DND-41 (cell line): ENCODE results near the gene CR2.
A peak's percentile ranks its signal among the peaks of the same experiment; 100 is the strongest.

Experiments used
- ATAC-seq: fragments of 200-7000 bp; cut with Tn5 transposase; 3 replicates; pipeline ENCODE4 v1.9.1; 2021; ENCODE audit warnings: low read depth; ENCODE audit not compliant: insufficient read depth
- DNase-seq: peaks from one replicate; pipeline ENCODE4 v3.0.0-alpha.2; 2020
- H2AFZ ChIP-seq: 2 replicates; pipeline ENCODE4 v1.6.0; 2012; ENCODE audit warnings: low read depth, low read length
- H3K27ac ChIP-seq: 2 replicates; pipeline ENCODE4 v1.5.1; 2012; ENCODE audit warnings: low read length, inconsistent platforms
- H3K27me3 ChIP-seq: fragments of 200-600 bp; sonication (generic); 2 replicates; pipeline ENCODE4 v1.6.0; 2012; ENCODE audit warnings: low read length, mild to moderate bottlenecking, inconsistent platforms; ENCODE audit not compliant: insufficient read depth, poor library complexity
- H3K36me3 ChIP-seq: 2 replicates; pipeline ENCODE4 v1.5.1; 2012; ENCODE audit warnings: low read length, inconsistent platforms; ENCODE audit not compliant: insufficient read depth
- H3K4me1 ChIP-seq: 2 replicates; pipeline ENCODE4 v1.5.1; 2012; ENCODE audit warnings: mild to moderate bottlenecking, low read length; ENCODE audit not compliant: insufficient read depth
- H3K4me2 ChIP-seq: 2 replicates; pipeline ENCODE4 v1.6.0; 2012; ENCODE audit warnings: mild to moderate bottlenecking, moderate library complexity, low read length, inconsistent platforms; ENCODE audit not compliant: insufficient read depth
- H3K4me3 ChIP-seq, 2 experiments: fragments of 200-600 bp in 1 of 2; shearing (Covaris generic) in 1 of 2; 2 replicates each; pipeline ENCODE4 v1.5.1; 2012 to 2016; ENCODE audit warnings: inconsistent platforms in 2 of 2, low read length in 2 of 2, mild to moderate bottlenecking in 2 of 2, low read depth in 1 of 2, moderate library complexity in 1 of 2
- H3K79me2 ChIP-seq: 2 replicates; pipeline ENCODE4 v1.6.0; 2012; ENCODE audit warnings: low read length, inconsistent platforms; ENCODE audit not compliant: insufficient read depth
- H3K9ac ChIP-seq: 2 replicates; pipeline ENCODE4 v1.6.0; 2012; ENCODE audit warnings: low read depth, mild to moderate bottlenecking, inconsistent platforms, low read length, moderate library complexity
- H3K9me3 ChIP-seq: 2 replicates; pipeline ENCODE4 v1.5.1; 2012; ENCODE audit warnings: low read length, moderate library complexity, mild to moderate bottlenecking, inconsistent platforms; ENCODE audit not compliant: insufficient read depth, severe bottlenecking
- H4K20me1 ChIP-seq: 2 replicates; pipeline ENCODE4 v1.6.0; 2012; ENCODE audit warnings: low read length; ENCODE audit not compliant: insufficient read depth
- EZH2 ChIP-seq: IDR thresholded peaks from 3 replicates; pipeline ENCODE4 v1.6.1; 2012; ENCODE audit warnings: borderline replicate concordance, low read depth, mild to moderate bottlenecking, moderate library complexity, low read length, inconsistent platforms; ENCODE audit not compliant: severe bottlenecking
- TF ChIP-seq, protein P1 (sequence below): IDR thresholded peaks from 2 replicates; pipeline ENCODE4 v1.5.1; 2012; ENCODE audit warnings: borderline replicate concordance, low read length, moderate library complexity, mild to moderate bottlenecking; ENCODE audit not compliant: poor library complexity, severe bottlenecking; ENCODE audit errors: extremely low read depth

The CR2 gene

DNA sequence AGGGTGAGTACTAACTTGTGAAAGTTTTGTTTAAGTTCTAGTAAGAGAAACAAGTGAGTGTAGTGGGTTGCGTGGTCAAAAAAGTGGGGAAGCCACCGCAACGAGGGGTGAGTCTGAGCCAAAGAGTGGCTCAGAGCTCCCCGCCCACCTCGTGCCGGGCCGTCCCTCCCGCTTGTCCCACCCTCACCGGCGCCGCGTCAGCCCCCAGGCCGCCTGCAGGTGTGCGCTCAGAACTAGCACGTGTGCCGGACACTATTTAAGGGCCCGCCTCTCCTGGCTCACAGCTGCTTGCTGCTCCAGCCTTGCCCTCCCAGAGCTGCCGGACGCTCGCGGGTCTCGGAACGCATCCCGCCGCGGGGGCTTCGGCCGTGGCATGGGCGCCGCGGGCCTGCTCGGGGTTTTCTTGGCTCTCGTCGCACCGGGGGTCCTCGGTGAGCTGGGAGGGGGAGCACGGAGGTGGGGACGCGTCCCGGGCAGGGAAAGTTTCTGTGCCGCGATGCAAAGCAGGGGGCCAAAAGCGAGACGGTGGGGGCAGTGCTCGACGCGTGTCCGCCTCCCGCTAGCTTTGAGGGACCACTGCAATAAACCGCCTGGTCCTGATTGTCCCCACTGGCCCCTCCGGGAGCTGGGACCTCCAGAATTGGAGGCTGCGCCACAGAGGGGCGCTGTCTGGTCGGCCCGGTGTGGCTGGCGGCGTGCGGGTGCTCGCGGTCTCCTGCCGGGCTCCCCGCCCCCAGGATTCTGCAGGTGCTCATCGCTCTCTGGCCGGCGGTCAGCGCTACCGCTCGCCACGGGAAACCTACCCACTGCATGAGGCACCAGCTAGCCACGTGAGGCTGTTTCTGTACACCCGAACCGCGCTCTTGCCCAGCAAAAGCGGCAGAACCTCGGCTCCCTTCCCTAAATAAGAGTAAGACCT lies at the start of gene CR2:
Gene CR2, plus strand, starts transcription at position 283 of the 919 bp plus-strand sequence. Its CDS starts 91 bp downstream, at position 374.
- Histone ChIP-seq H3K4me2 (peak within 1 kb of the TSS; percentile 76), H3K4me3 (peak within 1 kb of the TSS in 1 of 2 experiments; percentile 57; a peak in 3 of 4 replicates), H4K20me1 (no peaks in the 10 kb centered on the region), H3K27me3 (peaks cover 27% of the 10 kb centered on the region), H2AFZ (peak within 1 kb of the TSS; percentile 72), H3K9me3 (no peaks in the 10 kb centered on the region), H3K9ac (peak within 1 kb of the TSS; percentile 53), H3K27ac (peak within 1 kb of the TSS; percentile 55), H3K36me3 (no peaks in the 10 kb centered on the region), H3K79me2 (no peaks in the 10 kb centered on the region), H3K4me1 (peaks cover 54% of the 10 kb centered on the region)
- ATAC-seq = peak; percentile 60
- TF ChIP-seq, protein P1, sequence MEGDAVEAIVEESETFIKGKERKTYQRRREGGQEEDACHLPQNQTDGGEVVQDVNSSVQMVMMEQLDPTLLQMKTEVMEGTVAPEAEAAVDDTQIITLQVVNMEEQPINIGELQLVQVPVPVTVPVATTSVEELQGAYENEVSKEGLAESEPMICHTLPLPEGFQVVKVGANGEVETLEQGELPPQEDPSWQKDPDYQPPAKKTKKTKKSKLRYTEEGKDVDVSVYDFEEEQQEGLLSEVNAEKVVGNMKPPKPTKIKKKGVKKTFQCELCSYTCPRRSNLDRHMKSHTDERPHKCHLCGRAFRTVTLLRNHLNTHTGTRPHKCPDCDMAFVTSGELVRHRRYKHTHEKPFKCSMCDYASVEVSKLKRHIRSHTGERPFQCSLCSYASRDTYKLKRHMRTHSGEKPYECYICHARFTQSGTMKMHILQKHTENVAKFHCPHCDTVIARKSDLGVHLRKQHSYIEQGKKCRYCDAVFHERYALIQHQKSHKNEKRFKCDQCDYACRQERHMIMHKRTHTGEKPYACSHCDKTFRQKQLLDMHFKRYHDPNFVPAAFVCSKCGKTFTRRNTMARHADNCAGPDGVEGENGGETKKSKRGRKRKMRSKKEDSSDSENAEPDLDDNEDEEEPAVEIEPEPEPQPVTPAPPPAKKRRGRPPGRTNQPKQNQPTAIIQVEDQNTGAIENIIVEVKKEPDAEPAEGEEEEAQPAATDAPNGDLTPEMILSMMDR = peak; percentile 62
- TF ChIP-seq EZH2 = peak; percentile 97
- peak; percentile 66 for DNase-seq

DNA sequence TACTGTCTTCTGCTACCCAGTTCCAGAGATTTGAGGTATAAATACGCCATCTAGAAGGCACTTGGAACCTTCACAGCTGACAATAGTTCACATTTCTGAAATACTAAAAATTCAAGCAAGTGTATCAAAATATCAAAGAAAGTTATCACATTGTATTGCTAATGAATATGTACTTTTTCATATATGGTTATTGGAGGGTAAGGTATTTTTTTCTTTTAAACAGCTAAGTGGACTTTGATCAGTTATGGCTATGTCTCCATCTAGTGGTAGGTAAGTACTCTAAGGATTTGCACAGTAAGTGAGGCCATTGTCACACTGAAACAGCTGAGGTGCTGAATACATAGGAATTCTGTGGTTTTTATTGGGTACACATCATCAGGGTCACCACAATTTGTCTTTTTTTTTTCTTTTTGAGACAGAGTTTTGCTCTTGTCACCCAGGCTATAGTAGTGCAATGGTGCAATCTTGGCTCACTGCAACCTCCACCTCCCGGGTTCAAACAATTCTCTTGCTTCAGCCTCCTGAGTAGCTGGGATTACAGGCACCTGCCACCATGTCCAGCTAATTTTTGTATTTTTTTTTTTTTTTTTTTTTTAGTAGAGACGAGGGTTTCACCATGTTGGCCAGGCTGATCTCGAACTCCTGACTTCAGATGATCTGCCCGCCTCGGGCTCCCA lies 49.1 kb upstream of the CR2 start:
- H3K79me2 ChIP-seq = no peaks in the 10 kb centered on the region
- no peaks in the 10 kb centered on the region for H3K36me3 ChIP-seq
- H3K27me3 ChIP-seq = no peaks in the 10 kb centered on the region
- DNase-seq = no peak
- no peaks in the 10 kb centered on the region for H3K9me3 ChIP-seq
- no peak overlapping the region for H3K4me2 ChIP-seq
- no peak overlapping the region for H3K27ac ChIP-seq
- H4K20me1 ChIP-seq = no peaks in the 10 kb centered on the region
- H3K4me3 ChIP-seq = no peak overlapping the region
- no peak for TF ChIP-seq EZH2
- TF ChIP-seq, protein P1 = peak; percentile 90
- H3K4me1 ChIP-seq = no peaks in the 10 kb centered on the region
- H3K9ac ChIP-seq = no peak overlapping the region
- peak; percentile 95 for ATAC-seq
- H2AFZ ChIP-seq = no peak overlapping the region

DNA sequence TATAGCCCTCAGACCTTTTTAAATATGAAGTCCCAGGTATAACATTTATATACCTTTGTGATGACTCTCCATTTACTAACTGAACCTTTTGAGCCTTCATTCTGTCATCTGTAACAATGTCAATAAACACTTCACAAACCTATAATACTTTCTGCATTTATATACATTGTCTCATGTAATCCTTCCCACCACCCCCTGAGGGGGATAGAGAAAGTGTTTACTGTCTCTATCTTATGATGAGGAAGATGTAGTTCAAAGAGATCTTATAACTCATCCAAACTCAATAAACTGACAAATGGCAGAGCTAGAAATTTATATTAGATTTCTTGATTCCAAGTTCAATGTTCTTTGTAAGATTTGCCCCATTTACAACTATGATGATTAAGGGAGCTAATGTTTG lies 48.3 kb upstream of the CR2 start:
- Histone ChIP-seq H3K79me2 (no peaks in the 10 kb centered on the region), H3K9ac (no peak overlapping the region), H3K27me3 (no peaks in the 10 kb centered on the region), H3K27ac (no peak overlapping the region), H4K20me1 (no peaks in the 10 kb centered on the region), H3K4me3 (no peak overlapping the region), H3K4me1 (no peaks in the 10 kb centered on the region), H2AFZ (no peak overlapping the region), H3K36me3 (no peaks in the 10 kb centered on the region), H3K4me2 (no peak overlapping the region), H3K9me3 (no peaks in the 10 kb centered on the region)
- no peak for ATAC-seq
- no peak for DNase-seq
- TF ChIP-seq, protein P1 = peak; percentile 9
- TF ChIP-seq EZH2 = no peak
